Sigmoid colon (tissue), 7 donors: Measurements from ENCODE around the gene SORCS2. TPM values are rescaled to one million over a fixed set of nuclear protein-coding genes. Genes with fewer than 3 reads are reported as not detected.

ENCODE experiments used
- DNase-seq: peaks from one replicate; pipeline ENCODE4 v3.0.0-alpha.2; 2019
- H3K27ac ChIP-seq, 4 donors: fragments of 200-600 bp; sonication (generic); one replicate each; pipeline ENCODE4 v1.5.1; 2016 to 2019; ENCODE audit warnings: mild to moderate bottlenecking in 1 of 4
- H3K27me3 ChIP-seq, 3 donors: fragments of 200-600 bp; sonication (generic); one replicate each; pipeline ENCODE4 v1.5.1; 2019; ENCODE audit warnings: mild to moderate bottlenecking in 1 of 3
- H3K36me3 ChIP-seq, 4 donors: fragments of 200-600 bp; sonication (generic); one replicate each; pipeline ENCODE4 v1.5.1; 2016 to 2019
- H3K4me1 ChIP-seq, 4 donors: fragments of 200-600 bp; sonication (generic); one replicate each; pipeline ENCODE4 v1.5.1; 2017 to 2019
- H3K4me3 ChIP-seq, 4 donors: fragments of 200-600 bp; sonication (generic); one replicate each; pipeline ENCODE4 v1.5.1; 2017 to 2019; ENCODE audit warnings: mild to moderate bottlenecking in 2 of 4, moderate library complexity in 1 of 4
- H3K9me3 ChIP-seq, 4 donors: fragments of 200-600 bp in 3 of 4; sonication (generic) in 3 of 4; one replicate each; pipeline versions ENCODE4 v1.5.1 to v1.6.1; 2013 to 2019
- CTCF ChIP-seq, 4 experiments: fragments of 450-650 bp in 3 of 4; fragments of 200-600 bp in 1 of 4; IDR thresholded peaks; one replicate each; pipeline ENCODE4 v1.5.1; 2016 to 2019; ENCODE audit warnings: antibody characterized with exemption in 4 of 4, mild to moderate bottlenecking in 3 of 4, moderate library complexity in 2 of 4
- EP300 ChIP-seq, 4 donors: sonication (generic); formaldehyde crosslinking; IDR thresholded peaks; one replicate each; pipeline ENCODE4 v1.6.1; 2017; ENCODE audit warnings: antibody characterized with exemption in 4 of 4
- POLR2A ChIP-seq, 2 donors: fragments of 450-650 bp; IDR thresholded peaks; one replicate each; pipeline ENCODE4 v1.6.1; 2016; ENCODE audit warnings: antibody characterized with exemption in 2 of 2, mild to moderate bottlenecking in 2 of 2, moderate library complexity in 2 of 2
- POLR2AphosphoS5 ChIP-seq, 4 donors: sonication (generic); formaldehyde crosslinking; IDR thresholded peaks; one replicate each; pipeline ENCODE4 v1.6.1; 2017; ENCODE audit warnings: antibody characterized with exemption in 4 of 4
- WGBS, 2 donors: extraction: QIAGEN DNeasy Blood & Tissue Kit; methylation state at CpG; one replicate each; pipeline ENCODE4 v1.1.7; 2013; 5-methylcytosine and 5-hydroxymethylcytosine counted together
- intact Hi-C: fragments of 100-400 bp; cut with DNase I; formaldehyde crosslinking; loops from one replicate; pipeline ENCODE4 v1.15.1; 2023
- polyA plus RNA-seq, 3 donors: library from polyadenylated mRNA; stranded (reverse); fragments of 200-250 nt; gene quantifications; one replicate each; pipeline ENCODE4 v1.2.3, GENCODE V29; 2013
- total RNA-seq, 4 donors: library from RNA; depleted of rRNA; stranded (reverse); fragments of >200 nt; gene quantifications; one replicate each; pipeline ENCODE4 v1.1.0, GENCODE V29; 2016
- donor health status: healthy with polysubstance abuse.
- donor health status: Bipolar disorder and iron deficiency.
- donor health status: healthy.

The SORCS2 gene
- total and polyA plus RNA-seq, 7 donors = 1.8 to 6.4 (median 3.9) TPM; not detected in 2

- no peak for DNase-seq
- H3K27ac ChIP-seq = no peak overlapping the region
- H3K9me3 ChIP-seq = no peaks in the 10 kb centered on the region
- no peaks in the 10 kb centered on the region for H3K36me3 ChIP-seq
- intact Hi-C loops = no loop called here
- no peaks in the 10 kb centered on the region for H3K27me3 ChIP-seq
- 74 to 87% methylated on average over 17 of the region's 17 CpGs for WGBS, 2 donors
- TF ChIP-seq EP300 (IDR thresholded peaks at IDR 0.05) (no peak), POLR2AphosphoS5 (IDR thresholded peaks at IDR 0.05) (no peak), POLR2A (IDR thresholded peaks at IDR 0.05) (no peak), CTCF (IDR thresholded peaks at IDR 0.05) (no peak)
- H3K4me1 ChIP-seq = peaks cover 0 to 3% (median under 1%) of the 10 kb centered on the region in 4 donors
- no peak overlapping the region for H3K4me3 ChIP-seq
Observed at GRCh38 chr4:7656244-7656800, 464.0 kb downstream of the SORCS2 start.

- H3K36me3 ChIP-seq = no peaks in the 10 kb centered on the region
- no peak overlapping the region for H3K27ac ChIP-seq
- no peak for DNase-seq
- H3K4me3 ChIP-seq = no peak overlapping the region
- TF ChIP-seq EP300 (IDR thresholded peaks at IDR 0.05) (no peak), CTCF (IDR thresholded peaks at IDR 0.05) (no peak), POLR2AphosphoS5 (IDR thresholded peaks at IDR 0.05) (no peak), POLR2A (IDR thresholded peaks at IDR 0.05) (no peak)
- intact Hi-C loops = no loop called here
- no peaks in the 10 kb centered on the region for H3K9me3 ChIP-seq
- WGBS, 2 donors = 94% methylated on average over 6 of the region's 6 CpGs
- H3K27me3 ChIP-seq = no peaks in the 10 kb centered on the region
- no peaks in the 10 kb centered on the region for H3K4me1 ChIP-seq
Observed at GRCh38 chr4:7657545-7658297, 465.4 kb downstream of the SORCS2 start.

- no peaks in the 10 kb centered on the region for H3K9me3 ChIP-seq
- no peak overlapping the region for H3K4me3 ChIP-seq
- H3K27ac ChIP-seq = no peak overlapping the region
- TF ChIP-seq EP300 (IDR thresholded peaks at IDR 0.05) = no peak
- no peak for TF ChIP-seq CTCF (IDR thresholded peaks at IDR 0.05)
- no peak for TF ChIP-seq POLR2A (IDR thresholded peaks at IDR 0.05)
- WGBS, 2 donors = 62 to 83% methylated on average over 5 of the region's 5 CpGs
- H3K4me1 ChIP-seq = no peaks in the 10 kb centered on the region
- no peak for DNase-seq
- intact Hi-C loops = no loop called here
- H3K36me3 ChIP-seq = no peaks in the 10 kb centered on the region
- H3K27me3 ChIP-seq = no peaks in the 10 kb centered on the region
Observed at GRCh38 chr4:7658341-7659204, 466.2 kb downstream of the SORCS2 start.

- TF ChIP-seq CTCF (IDR thresholded peaks at IDR 0.05) = no peak
- TF ChIP-seq POLR2AphosphoS5 (IDR thresholded peaks at IDR 0.05) = no peak
- no peak for TF ChIP-seq POLR2A (IDR thresholded peaks at IDR 0.05)
- TF ChIP-seq EP300 (IDR thresholded peaks at IDR 0.05) = no peak
- Histone ChIP-seq H3K9me3 (no peaks in the 10 kb centered on the region), H3K4me3 (no peak overlapping the region), H3K4me1 (no peaks in the 10 kb centered on the region), H3K27ac (no peak overlapping the region), H3K27me3 (no peaks in the 10 kb centered on the region), H3K36me3 (no peaks in the 10 kb centered on the region)
- DNase-seq = no peak
- 63 to 83% methylated on average over 8 of the region's 8 CpGs for WGBS, 2 donors
- intact Hi-C loops = no loop called here
Observed at GRCh38 chr4:7659429-7660175, 467.3 kb downstream of the SORCS2 start.
